OCI-LY7 (cell line): ENCODE data around the gene AUTS2. TPM values are rescaled to one million over a fixed set of nuclear protein-coding genes. Genes with fewer than 3 reads are reported as not detected.

Experiments
- BruUV-seq: library from RNA; stranded (reverse); fragments of 400-500 nt; replicated peaks from 2 replicates; lab custom pipeline; 2021; lab: Mats Ljungman, UMichigan
- CTCF ChIA-PET: fragments of 300-600 bp; sonication (Branson Sonifier 250); formaldehyde crosslinking; loops from one replicate; lab custom pipeline; 2022; ENCODE audit warnings: antibody characterized with exemption; ENCODE audit not compliant: unreplicated experiment; lab: Charles Lee
- POLR2A ChIA-PET: fragments of 300-600 bp; sonication (Branson Sonifier 250); formaldehyde crosslinking; loops from one replicate; lab custom pipeline; 2022; ENCODE audit warnings: antibody characterized with exemption; lab: Charles Lee
- DNase-seq: peaks from one replicate; pipeline ENCODE4 v3.0.0-alpha.2; 2015; ENCODE audit warnings: low spot score
- H2AFZ ChIP-seq: fragments of 200-600 bp; sonication (generic), shearing (Covaris generic); 2 replicates; pipeline ENCODE4 v1.6.1; 2014; ENCODE audit warnings: mild to moderate bottlenecking, antibody characterized with exemption, low read length, moderate library complexity
- H3K27ac ChIP-seq: fragments of 200-600 bp; sonication (generic); 2 replicates; pipeline ENCODE4 v1.5.1; 2014; ENCODE audit warnings: mixed run types, low read depth, mild to moderate bottlenecking, moderate library complexity, low read length, inconsistent platforms; ENCODE audit not compliant: poor library complexity, severe bottlenecking
- H3K36me3 ChIP-seq: fragments of 200-600 bp; sonication (generic); 2 replicates; pipeline ENCODE4 v1.6.1; 2014; ENCODE audit warnings: mild to moderate bottlenecking, antibody characterized with exemption, low read length, moderate library complexity, mixed read lengths; ENCODE audit not compliant: insufficient read depth
- H3K4me1 ChIP-seq: fragments of 200-600 bp; sonication (generic); 2 replicates; pipeline ENCODE4 v1.5.1; 2014; ENCODE audit warnings: mild to moderate bottlenecking, low read length; ENCODE audit not compliant: insufficient read depth, poor library complexity, severe bottlenecking
- H3K4me2 ChIP-seq: fragments of 200-600 bp; sonication (generic); 2 replicates; pipeline ENCODE4 v1.6.1; 2014; ENCODE audit warnings: mild to moderate bottlenecking, low read length
- H3K4me3 ChIP-seq: fragments of 200-600 bp; sonication (generic); 2 replicates; pipeline ENCODE4 v1.5.1; 2014; ENCODE audit warnings: mild to moderate bottlenecking, low read depth, low read length; ENCODE audit not compliant: poor library complexity, severe bottlenecking
- H3K79me2 ChIP-seq: fragments of 200-600 bp; sonication (generic); 2 replicates; pipeline ENCODE4 v1.6.1; 2016; ENCODE audit warnings: low read depth, mild to moderate bottlenecking, low read length, moderate library complexity, mixed read lengths; ENCODE audit not compliant: insufficient read depth
- H3K9me2 ChIP-seq: fragments of 200-600 bp; sonication (generic); 2 replicates; pipeline ENCODE4 v1.6.1; 2016; ENCODE audit warnings: mild to moderate bottlenecking, low read length, mixed read lengths; ENCODE audit not compliant: insufficient read depth
- H3K9me3 ChIP-seq: fragments of 200-600 bp; sonication (generic); 2 replicates; pipeline ENCODE4 v1.6.1; 2014; ENCODE audit warnings: mild to moderate bottlenecking, mixed run types, low read length, mixed read lengths
- H4K20me1 ChIP-seq: fragments of 200-600 bp; sonication (generic); 2 replicates; pipeline ENCODE4 v1.6.1; 2014; ENCODE audit warnings: mild to moderate bottlenecking, antibody characterized with exemption, low read length, moderate library complexity, mixed read lengths; ENCODE audit not compliant: insufficient read depth
- CTCF ChIP-seq: fragments of 200-600 bp; sonication (generic); conservative IDR thresholded peaks from 2 replicates; pipeline ENCODE4 v1.5.1; 2014; ENCODE audit warnings: mild to moderate bottlenecking, antibody characterized with exemption, low read length, moderate library complexity, mixed read lengths
- EZH2phosphoT487 ChIP-seq: fragments of 200-600 bp; sonication (generic); IDR thresholded peaks from 2 replicates; pipeline ENCODE4 v1.6.1; 2018; ENCODE audit warnings: low read depth, borderline replicate concordance, mild to moderate bottlenecking, mixed run types, antibody characterized with exemption, low read length, moderate library complexity, mixed read lengths
- intact Hi-C: fragments of 100-400 bp; cut with micrococcal nuclease; formaldehyde crosslinking; loops from one replicate; pipeline ENCODE4 v1.10.0; 2022; ENCODE audit not compliant: unreplicated experiment
- total RNA-seq, 2 experiments: library from RNA; depleted of rRNA in 1 of 2; stranded (reverse); fragments of >200 nt in 1 of 2; shearing (Covaris generic) in 1 of 2; gene quantifications; 2 replicates each; pipeline ENCODE4 v1.2.3, GENCODE V29; 2014 to 2022

Gene AUTS2
- total RNA-seq, 2 experiments from 2014 or later = 37.9 to 78.5 TPM

- Histone ChIP-seq H4K20me1 (peaks cover 49% of the 10 kb centered on the region), H3K27ac (peak overlapping the region; percentile 36), H3K36me3 (no peaks in the 10 kb centered on the region), H3K9me2 (no peaks in the 10 kb centered on the region), H3K4me2 (peak overlapping the region; percentile 72), H3K79me2 (peaks cover 71% of the 10 kb centered on the region; the same call in 1 of the 2 replicates), H3K9me3 (no peaks in the 10 kb centered on the region), H2AFZ (no peak overlapping the region), H3K4me1 (peaks cover 55% of the 10 kb centered on the region), H3K4me3 (peak overlapping the region; percentile 2)
- POLR2A ChIA-PET = interaction anchor here (0.6 to 5.8 kb wide), 16 partner anchors 8 to 86 kb away, joined by 3 to 32 read pairs (median 5); no protein-coding TSS in a partner anchor
- CTCF ChIA-PET = interaction anchor here (0.7 kb wide), 1 partner anchor 157 kb away, joined by 3 read pairs; no protein-coding TSS in a partner anchor
- peak; percentile 72 for DNase-seq
- TF ChIP-seq EZH2phosphoT487 (no peak), CTCF (no peak)
- no TSS peak for BruUV-seq
- intact Hi-C loops = loop anchor here (2.0 kb wide), 1 partner anchor 42 kb away; no protein-coding TSS in a partner anchor
Measured at GRCh38 chr7:69738396-69738951, 140.2 kb downstream of the AUTS2 start.

GRCh38 chr7:69739190-69739589, 140.9 kb downstream of the AUTS2 start:
- TF ChIP-seq EZH2phosphoT487 (no peak), CTCF (no peak)
- H3K9me3 ChIP-seq = no peaks in the 10 kb centered on the region
- DNase-seq = peak; percentile 25
- ChIA-PET POLR2A (interaction anchor here (0.5 to 5.8 kb wide), 23 partner anchors 8 to 579 kb away, joined by 3 to 32 read pairs (median 5); no protein-coding TSS in a partner anchor), CTCF (interaction anchor here (1.1 kb wide), 1 partner anchor 42 kb away, joined by 3 read pairs; no protein-coding TSS in a partner anchor)
- H2AFZ ChIP-seq = no peak overlapping the region
- peak overlapping the region; percentile 2 for H3K4me3 ChIP-seq
- no peaks in the 10 kb centered on the region for H3K36me3 ChIP-seq
- BruUV-seq = no TSS peak
- H3K79me2 ChIP-seq = peaks cover 69% of the 10 kb centered on the region; the same call in 1 of the 2 replicates
- peak overlapping the region; percentile 72 for H3K4me2 ChIP-seq
- H3K9me2 ChIP-seq = no peaks in the 10 kb centered on the region
- peaks cover 51% of the 10 kb centered on the region for H3K4me1 ChIP-seq
- intact Hi-C loops = loop anchor here (2.0 kb wide), 1 partner anchor 42 kb away; no protein-coding TSS in a partner anchor
- H3K27ac ChIP-seq = peak overlapping the region; percentile 20
- H4K20me1 ChIP-seq = peaks cover 45% of the 10 kb centered on the region
